MM.1S (cell line): ENCODE results near the gene MCF2L2.

ENCODE experiments used
- EZH2 ChIP-seq: fragments of 300-600 bp; sonication (generic); optimal IDR thresholded peaks from 2 replicates; pipeline ENCODE3; 2017; ENCODE audit warnings: low read depth, mild to moderate bottlenecking, antibody characterized with exemption, low read length, mixed read lengths
- EZH2phosphoT487 ChIP-seq: fragments of 300-600 bp; sonication (generic); IDR thresholded peaks from 2 replicates; pipeline ENCODE4 v1.6.1; 2018; ENCODE audit warnings: antibody characterized with exemption, low read length

- no peak for TF ChIP-seq EZH2
- TF ChIP-seq EZH2phosphoT487 = no peak
Observed at GRCh38 chr3:183210862-183211341, 217.5 kb downstream of the MCF2L2 start.
